ENCODE data around the gene UNKL.

Gene UNKL

GRCh38 chr16:1325673-1326371, 88.7 kb downstream of the UNKL start:
- no peaks in the 10 kb centered on the region for H3K9me2 ChIP-seq (replicated peaks; ENCODE audit: insufficient read depth, low read length)
- TF ChIP-seq, protein P1, sequence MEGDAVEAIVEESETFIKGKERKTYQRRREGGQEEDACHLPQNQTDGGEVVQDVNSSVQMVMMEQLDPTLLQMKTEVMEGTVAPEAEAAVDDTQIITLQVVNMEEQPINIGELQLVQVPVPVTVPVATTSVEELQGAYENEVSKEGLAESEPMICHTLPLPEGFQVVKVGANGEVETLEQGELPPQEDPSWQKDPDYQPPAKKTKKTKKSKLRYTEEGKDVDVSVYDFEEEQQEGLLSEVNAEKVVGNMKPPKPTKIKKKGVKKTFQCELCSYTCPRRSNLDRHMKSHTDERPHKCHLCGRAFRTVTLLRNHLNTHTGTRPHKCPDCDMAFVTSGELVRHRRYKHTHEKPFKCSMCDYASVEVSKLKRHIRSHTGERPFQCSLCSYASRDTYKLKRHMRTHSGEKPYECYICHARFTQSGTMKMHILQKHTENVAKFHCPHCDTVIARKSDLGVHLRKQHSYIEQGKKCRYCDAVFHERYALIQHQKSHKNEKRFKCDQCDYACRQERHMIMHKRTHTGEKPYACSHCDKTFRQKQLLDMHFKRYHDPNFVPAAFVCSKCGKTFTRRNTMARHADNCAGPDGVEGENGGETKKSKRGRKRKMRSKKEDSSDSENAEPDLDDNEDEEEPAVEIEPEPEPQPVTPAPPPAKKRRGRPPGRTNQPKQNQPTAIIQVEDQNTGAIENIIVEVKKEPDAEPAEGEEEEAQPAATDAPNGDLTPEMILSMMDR (IDR thresholded peaks at IDR 0.05; ENCODE audit: insufficient read depth, low read length, poor library complexity, severe bottlenecking): no peak
- no peak for TF ChIP-seq EZH2phosphoT487 (conservative IDR thresholded peaks at IDR 0.05; ENCODE audit: low read length)
- no peaks in the 10 kb centered on the region for H3K79me2 ChIP-seq (ENCODE audit: insufficient read depth, low read length)
- no peaks in the 10 kb centered on the region for H3K9me3 ChIP-seq (ENCODE audit: insufficient read depth, low read length)
- no peaks in the 10 kb centered on the region for H3K27me3 ChIP-seq (ENCODE audit: low read length)
- no peak overlapping the region for H3K27ac ChIP-seq (ENCODE audit: low read depth, low read length)
- H2AFZ ChIP-seq (ENCODE audit: low read depth, low read length, severe bottlenecking): no peak overlapping the region
- 0 out of 2 replicates have a peak, but pooled peaks cover 4% of the 10 kb centered on the region for H3F3A ChIP-seq (ENCODE audit: insufficient read depth)
- H3K9ac ChIP-seq (ENCODE audit: low read length): no peak overlapping the region
- no peaks in the 10 kb centered on the region for H4K20me1 ChIP-seq (ENCODE audit: low read depth, low read length)
- no peaks in the 10 kb centered on the region for H3K36me3 ChIP-seq (ENCODE audit: low read length)
- H3K4me2 ChIP-seq (ENCODE audit: low read depth, low read length, poor library complexity, severe bottlenecking): no peak overlapping the region
- no peak overlapping the region for H3K4me3 ChIP-seq (ENCODE audit: insufficient read depth, low read length, poor library complexity, severe bottlenecking)

DNA sequence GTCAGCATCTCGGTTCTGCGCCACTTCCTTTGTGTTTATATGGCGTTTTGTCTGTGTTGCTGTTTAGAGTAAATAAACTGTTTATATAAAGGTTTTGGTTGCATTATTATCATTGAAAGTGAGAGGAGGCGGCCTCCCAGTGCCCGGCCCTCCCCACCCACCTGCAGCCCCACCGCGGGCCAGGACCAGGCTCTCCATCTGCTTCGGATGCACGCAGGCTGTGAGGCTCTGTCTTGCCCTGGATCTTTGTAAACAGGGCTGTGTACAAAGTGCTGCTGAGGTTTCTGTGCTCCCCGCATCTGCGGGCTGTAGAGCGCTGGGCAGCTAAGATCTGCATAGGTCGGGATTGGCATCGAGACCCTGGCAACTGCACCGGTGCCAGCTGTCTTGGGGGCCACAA, 89.2 kb downstream of the UNKL start:
- Histone ChIP-seq H4K20me1 (ENCODE audit: low read depth, low read length) (no peaks in the 10 kb centered on the region), H2AFZ (ENCODE audit: low read depth, low read length, severe bottlenecking) (no peak overlapping the region), H3F3A (ENCODE audit: insufficient read depth) (0 out of 2 replicates have a peak, but pooled peaks cover 4% of the 10 kb centered on the region), H3K9ac (ENCODE audit: low read length) (no peak overlapping the region), H3K4me2 (ENCODE audit: low read depth, low read length, poor library complexity, severe bottlenecking) (no peak overlapping the region), H3K36me3 (ENCODE audit: low read length) (no peaks in the 10 kb centered on the region), H3K9me3 (ENCODE audit: insufficient read depth, low read length) (no peaks in the 10 kb centered on the region), H3K4me3 (ENCODE audit: insufficient read depth, low read length, poor library complexity, severe bottlenecking) (no peak overlapping the region), H3K79me2 (ENCODE audit: insufficient read depth, low read length) (no peaks in the 10 kb centered on the region), H3K27ac (ENCODE audit: low read depth, low read length) (no peak overlapping the region), H3K9me2 (replicated peaks; ENCODE audit: insufficient read depth, low read length) (no peaks in the 10 kb centered on the region), H3K27me3 (ENCODE audit: low read length) (no peaks in the 10 kb centered on the region)
- no peak for TF ChIP-seq EZH2phosphoT487 (conservative IDR thresholded peaks at IDR 0.05; ENCODE audit: low read length)
- TF ChIP-seq, protein P1 (IDR thresholded peaks at IDR 0.05; ENCODE audit: insufficient read depth, low read length, poor library complexity, severe bottlenecking): no peak

DNA sequence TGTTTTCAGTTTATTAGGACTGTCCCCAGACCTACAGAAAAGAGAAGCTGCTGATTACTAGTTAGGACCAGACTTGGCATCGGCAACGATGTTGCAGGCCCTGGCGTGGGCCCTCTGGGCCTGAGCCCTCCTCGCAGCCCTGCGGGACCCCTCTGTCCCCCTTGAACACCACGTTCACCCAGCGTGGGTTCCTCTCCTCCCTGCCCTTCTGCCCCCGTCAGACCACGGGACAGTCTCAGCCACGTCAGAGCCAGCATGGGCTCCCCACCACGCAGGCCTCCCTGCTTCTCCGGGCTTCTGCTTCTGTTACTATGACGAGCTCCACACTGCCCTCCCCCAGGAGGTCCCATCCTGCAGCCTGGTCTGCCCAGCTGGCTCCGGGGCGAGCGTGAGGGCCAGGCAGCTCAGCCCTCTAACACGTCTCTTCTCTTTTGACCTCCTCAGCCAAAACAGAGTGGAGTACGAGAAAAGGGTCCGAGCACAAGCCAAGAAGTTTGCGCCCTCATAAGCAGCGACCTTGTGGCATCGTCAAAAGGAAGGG, 90.1 kb downstream of the UNKL start:
- H3F3A ChIP-seq (ENCODE audit: insufficient read depth): 0 out of 2 replicates have a peak, but pooled peaks cover 4% of the 10 kb centered on the region
- H3K4me3 ChIP-seq (ENCODE audit: insufficient read depth, low read length, poor library complexity, severe bottlenecking): no peak overlapping the region
- H3K27me3 ChIP-seq (ENCODE audit: low read length): no peaks in the 10 kb centered on the region
- H3K79me2 ChIP-seq (ENCODE audit: insufficient read depth, low read length): no peaks in the 10 kb centered on the region
- H3K27ac ChIP-seq (ENCODE audit: low read depth, low read length): no peak overlapping the region
- no peaks in the 10 kb centered on the region for H4K20me1 ChIP-seq (ENCODE audit: low read depth, low read length)
- no peak for TF ChIP-seq EZH2phosphoT487 (conservative IDR thresholded peaks at IDR 0.05; ENCODE audit: low read length)
- TF ChIP-seq, protein P1 (IDR thresholded peaks at IDR 0.05; ENCODE audit: insufficient read depth, low read length, poor library complexity, severe bottlenecking): no peak
- H3K9me2 ChIP-seq (replicated peaks; ENCODE audit: insufficient read depth, low read length): no peaks in the 10 kb centered on the region
- no peak overlapping the region for H2AFZ ChIP-seq (ENCODE audit: low read depth, low read length, severe bottlenecking)
- H3K9me3 ChIP-seq (ENCODE audit: insufficient read depth, low read length): no peaks in the 10 kb centered on the region
- no peaks in the 10 kb centered on the region for H3K36me3 ChIP-seq (ENCODE audit: low read length)
- H3K4me2 ChIP-seq (ENCODE audit: low read depth, low read length, poor library complexity, severe bottlenecking): no peak overlapping the region
- no peak overlapping the region for H3K9ac ChIP-seq (ENCODE audit: low read length)
